ENCODE measurements around the gene SLC4A9. TPM values are rescaled to one million over a fixed set of nuclear protein-coding genes. Genes with fewer than 3 reads are reported as not detected.

Gene SLC4A9
- polyA plus RNA-seq, 1 donor: 0.22 TPM

- DNase-seq: peak; percentile 94 to 99
- H3K4me3 ChIP-seq (ENCODE audit: low read length): peak overlapping the region; percentile 72
- no peaks in the 10 kb centered on the region for H3K36me3 ChIP-seq (ENCODE audit: control insufficient read depth, insufficient read depth, low read length)
- H3K9me3 ChIP-seq (ENCODE audit: control insufficient read depth, low read depth, low read length): no peaks in the 10 kb centered on the region
- H3K27me3 ChIP-seq (ENCODE audit: control insufficient read depth, insufficient read depth, low read length): no peaks in the 10 kb centered on the region
- H3K27ac ChIP-seq (ENCODE audit: low read length): peak overlapping the region; percentile 90
- peaks cover 4% of the 10 kb centered on the region for H3K4me1 ChIP-seq (ENCODE audit: control insufficient read depth, insufficient read depth, low read length)
- no CpG with 5 or more reads among the region's 54 CpGs for WGBS (ENCODE audit: insufficient coverage, low lambda C conversion rate)
Observed at GRCh38 chr5:140400730-140401361, 40.9 kb downstream of the SLC4A9 start.

DNA sequence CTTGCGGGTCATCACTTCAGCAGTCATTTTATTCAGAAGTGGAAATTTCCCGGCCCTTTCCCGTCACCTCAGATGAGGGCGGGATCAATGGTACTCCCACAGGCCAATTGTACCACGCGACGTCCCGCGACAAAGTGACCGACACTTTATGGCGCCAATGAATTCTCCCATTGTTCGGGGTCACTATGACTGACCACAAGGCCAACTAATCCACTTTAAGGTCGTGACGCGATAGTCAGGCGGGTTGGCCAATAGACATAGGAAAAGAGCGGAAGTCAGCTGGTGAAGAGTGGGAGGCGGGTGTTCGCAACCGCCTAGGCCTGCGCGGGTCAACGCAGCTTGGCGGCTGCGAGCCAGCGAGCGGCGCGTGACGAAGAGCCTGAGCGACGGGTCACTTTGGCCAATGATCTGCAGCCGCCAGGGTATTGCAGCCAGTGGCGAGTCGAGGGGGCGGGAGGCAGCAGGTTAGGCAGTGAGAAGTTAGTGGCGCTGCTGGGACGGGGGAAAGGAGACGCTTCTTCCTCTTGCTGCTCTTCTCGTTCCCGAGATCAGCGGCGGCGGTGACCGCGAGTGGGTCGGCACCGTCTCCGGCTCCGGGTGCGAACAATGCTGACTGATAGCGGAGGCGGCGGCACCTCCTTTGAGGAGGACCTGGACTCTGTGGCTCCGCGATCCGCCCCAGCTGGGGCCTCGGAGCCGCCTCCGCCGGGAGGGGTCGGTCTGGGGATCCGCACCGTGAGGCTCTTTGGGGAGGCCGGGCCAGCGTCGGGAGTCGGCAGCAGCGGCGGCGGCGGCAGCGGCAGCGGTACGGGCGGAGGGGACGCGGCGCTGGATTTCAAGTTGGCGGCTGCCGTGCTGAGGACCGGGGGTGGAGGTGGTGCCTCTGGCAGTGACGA is 41.6 kb downstream of the SLC4A9 start, which contains the start of gene ANKHD1:
TSS of gene ANKHD1 (plus strand) at position 472 of the 896 bp plus-strand sequence. CDS start at position 607, 135 bp downstream.
- no CpG with 5 or more reads among the region's 83 CpGs for WGBS (ENCODE audit: insufficient coverage, low lambda C conversion rate)
- H3K4me3 ChIP-seq (ENCODE audit: low read length): peak within 1 kb of the TSS; percentile 85
- H3K27me3 ChIP-seq (ENCODE audit: control insufficient read depth, insufficient read depth, low read length): no peaks in the 10 kb centered on the region
- DNase-seq: peak; percentile 100
- peaks cover 4% of the 10 kb centered on the region for H3K4me1 ChIP-seq (ENCODE audit: control insufficient read depth, insufficient read depth, low read length)
- H3K27ac ChIP-seq (ENCODE audit: low read length): peak within 1 kb of the TSS; percentile 92
- H3K9me3 ChIP-seq (ENCODE audit: control insufficient read depth, low read depth, low read length): no peaks in the 10 kb centered on the region
- H3K36me3 ChIP-seq (ENCODE audit: control insufficient read depth, insufficient read depth, low read length): peaks cover 5% of the 10 kb centered on the region

GRCh38 chr5:140402258-140403074 is 42.5 kb downstream of the SLC4A9 start:
- WGBS (ENCODE audit: insufficient coverage, low lambda C conversion rate): 0% methylated on average over 1 of the region's 36 CpGs

GRCh38 chr5:140403613-140404012 is 43.6 kb downstream of the SLC4A9 start:
- H3K4me3 ChIP-seq (ENCODE audit: low read length): peak overlapping the region; percentile 85
- WGBS (ENCODE audit: insufficient coverage, low lambda C conversion rate): 90% methylated on average over 2 of the region's 5 CpGs
- DNase-seq: peak in 1 of 2 donors; percentile 3
- H3K27ac ChIP-seq (ENCODE audit: low read length): no peak overlapping the region
- peaks cover 10% of the 10 kb centered on the region for H3K36me3 ChIP-seq (ENCODE audit: control insufficient read depth, insufficient read depth, low read length)
- no peaks in the 10 kb centered on the region for H3K27me3 ChIP-seq (ENCODE audit: control insufficient read depth, insufficient read depth, low read length)
- H3K4me1 ChIP-seq (ENCODE audit: control insufficient read depth, insufficient read depth, low read length): peaks cover 4% of the 10 kb centered on the region
- H3K9me3 ChIP-seq (ENCODE audit: control insufficient read depth, low read depth, low read length): no peaks in the 10 kb centered on the region

More at GRCh38 chr5:140402258-140403074, 42.5 kb downstream of the SLC4A9 start:
- Histone ChIP-seq H3K36me3 (ENCODE audit: control insufficient read depth, insufficient read depth, low read length) (peaks cover 10% of the 10 kb centered on the region), H3K4me3 (ENCODE audit: low read length) (peak overlapping the region; percentile 85), H3K27me3 (ENCODE audit: control insufficient read depth, insufficient read depth, low read length) (no peaks in the 10 kb centered on the region), H3K4me1 (ENCODE audit: control insufficient read depth, insufficient read depth, low read length) (peaks cover 4% of the 10 kb centered on the region), H3K27ac (ENCODE audit: low read length) (peak overlapping the region; percentile 92), H3K9me3 (ENCODE audit: control insufficient read depth, low read depth, low read length) (no peaks in the 10 kb centered on the region)
- DNase-seq: peak; percentile 61 to 78

DNA sequence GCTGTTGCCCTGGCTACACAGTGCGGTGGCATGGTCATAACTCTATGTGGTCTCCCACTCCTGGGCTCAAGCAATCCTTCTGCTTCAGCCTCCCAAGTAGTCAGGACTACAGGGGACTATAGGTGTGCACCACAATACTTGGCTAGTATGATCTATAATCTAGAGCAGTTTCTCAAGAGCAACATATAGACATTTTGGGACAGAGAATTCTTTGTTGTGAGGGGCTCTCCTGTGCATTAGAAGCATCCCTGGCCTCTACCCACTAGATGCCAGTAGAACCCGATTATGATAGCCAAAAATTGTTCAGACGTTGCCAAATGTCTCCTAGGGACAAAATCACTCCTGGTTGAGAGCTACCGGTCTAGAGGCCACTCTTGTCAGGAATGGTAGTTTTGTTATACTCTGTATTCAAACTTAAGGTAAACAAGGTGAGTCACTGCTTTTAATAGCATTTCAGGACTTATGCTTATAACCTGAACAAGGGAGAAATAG is 48.8 kb downstream of the SLC4A9 start:
- WGBS (ENCODE audit: insufficient coverage, low lambda C conversion rate): no CpG with 5 or more reads among the region's 4 CpGs
- Histone ChIP-seq H3K27me3 (ENCODE audit: control insufficient read depth, insufficient read depth, low read length) (no peaks in the 10 kb centered on the region), H3K36me3 (ENCODE audit: control insufficient read depth, insufficient read depth, low read length) (peaks cover 10% of the 10 kb centered on the region), H3K4me3 (ENCODE audit: low read length) (no peak overlapping the region), H3K9me3 (ENCODE audit: control insufficient read depth, low read depth, low read length) (no peaks in the 10 kb centered on the region), H3K27ac (ENCODE audit: low read length) (no peak overlapping the region), H3K4me1 (ENCODE audit: control insufficient read depth, insufficient read depth, low read length) (peaks cover 4% of the 10 kb centered on the region)
- no peak for DNase-seq

DNA sequence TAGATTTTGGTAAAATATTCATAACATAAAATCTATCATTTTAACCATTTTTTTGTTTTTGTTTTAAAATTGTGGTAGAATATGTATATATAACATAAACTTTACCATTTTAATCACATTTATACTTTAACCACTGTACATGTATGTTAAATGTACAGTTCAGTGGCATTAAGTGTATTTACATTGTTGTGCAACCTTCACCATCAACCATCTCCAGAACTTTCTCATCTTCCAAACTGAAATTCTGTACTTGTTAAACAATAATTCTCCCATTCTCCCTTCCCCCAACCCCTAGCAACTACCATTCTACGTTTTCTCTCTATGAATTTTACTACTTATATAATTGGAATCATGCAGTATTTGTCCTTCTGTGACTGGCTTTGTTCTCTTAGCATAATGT is 53.2 kb downstream of the SLC4A9 start:
- no peaks in the 10 kb centered on the region for H3K4me1 ChIP-seq (ENCODE audit: control insufficient read depth, insufficient read depth, low read length)
- DNase-seq: no peak
- no peak overlapping the region for H3K4me3 ChIP-seq (ENCODE audit: low read length)
- H3K27me3 ChIP-seq (ENCODE audit: control insufficient read depth, insufficient read depth, low read length): no peaks in the 10 kb centered on the region
- no peak overlapping the region for H3K27ac ChIP-seq (ENCODE audit: low read length)
- no peaks in the 10 kb centered on the region for H3K9me3 ChIP-seq (ENCODE audit: control insufficient read depth, low read depth, low read length)
- no peaks in the 10 kb centered on the region for H3K36me3 ChIP-seq (ENCODE audit: control insufficient read depth, insufficient read depth, low read length)
- WGBS (ENCODE audit: insufficient coverage, low lambda C conversion rate): 100% methylated on average over 1 of the region's 1 CpG

DNA sequence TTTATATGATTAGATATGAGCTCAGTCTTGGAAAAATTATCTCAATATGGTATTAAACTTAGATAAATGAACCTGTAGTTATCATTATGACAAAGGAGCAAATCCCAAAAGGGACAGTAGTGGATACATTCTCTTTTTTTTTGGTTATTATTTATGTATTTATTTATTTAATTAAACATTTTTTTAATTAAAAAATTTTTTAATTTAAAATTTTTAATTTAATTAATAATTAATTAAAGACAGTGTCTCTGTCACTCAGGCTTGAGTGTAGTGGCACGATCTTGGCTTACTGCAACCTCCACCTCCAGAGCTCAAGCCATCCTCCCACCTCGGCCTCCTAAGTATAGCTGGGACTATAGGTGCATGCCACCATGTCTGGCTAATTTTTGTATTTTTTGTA is 57.2 kb downstream of the SLC4A9 start:
- H3K27me3 ChIP-seq (ENCODE audit: control insufficient read depth, insufficient read depth, low read length): no peaks in the 10 kb centered on the region
- no peaks in the 10 kb centered on the region for H3K36me3 ChIP-seq (ENCODE audit: control insufficient read depth, insufficient read depth, low read length)
- WGBS (ENCODE audit: insufficient coverage, low lambda C conversion rate): 100% methylated on average over 1 of the region's 2 CpGs
- H3K4me1 ChIP-seq (ENCODE audit: control insufficient read depth, insufficient read depth, low read length): no peaks in the 10 kb centered on the region
- DNase-seq: no peak
- H3K27ac ChIP-seq (ENCODE audit: low read length): no peak overlapping the region
- H3K9me3 ChIP-seq (ENCODE audit: control insufficient read depth, low read depth, low read length): no peaks in the 10 kb centered on the region
- no peak overlapping the region for H3K4me3 ChIP-seq (ENCODE audit: low read length)

- Histone ChIP-seq H3K27me3 (ENCODE audit: control insufficient read depth, insufficient read depth, low read length) (no peaks in the 10 kb centered on the region), H3K36me3 (ENCODE audit: control insufficient read depth, insufficient read depth, low read length) (no peaks in the 10 kb centered on the region), H3K9me3 (ENCODE audit: control insufficient read depth, low read depth, low read length) (no peaks in the 10 kb centered on the region), H3K4me1 (ENCODE audit: control insufficient read depth, insufficient read depth, low read length) (no peaks in the 10 kb centered on the region), H3K27ac (ENCODE audit: low read length) (no peak overlapping the region), H3K4me3 (ENCODE audit: low read length) (no peak overlapping the region)
- no CpG with 5 or more reads among the region's 1 CpG for WGBS (ENCODE audit: insufficient coverage, low lambda C conversion rate)
- DNase-seq: no peak
Observed at GRCh38 chr5:140418862-140419520, 59.0 kb downstream of the SLC4A9 start.

DNA sequence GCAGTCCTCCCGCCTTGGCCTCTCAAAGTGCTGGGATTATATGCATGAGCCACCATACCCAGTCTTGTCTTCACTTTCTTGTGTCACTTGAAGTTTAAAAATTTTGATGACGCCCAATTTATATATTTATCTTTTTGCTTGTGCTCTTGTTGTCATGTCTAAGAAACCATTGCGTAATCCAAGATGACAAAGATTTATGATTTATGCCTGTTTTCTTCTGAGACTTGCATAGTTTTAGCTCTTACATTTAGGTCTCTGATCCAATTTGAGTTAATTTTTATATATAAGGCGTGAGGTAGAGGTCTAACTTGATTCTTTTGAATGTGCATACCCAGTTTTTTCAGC is 60.2 kb downstream of the SLC4A9 start:
- no peak for DNase-seq
- Histone ChIP-seq H3K27ac (ENCODE audit: low read length) (no peak overlapping the region), H3K9me3 (ENCODE audit: control insufficient read depth, low read depth, low read length) (no peaks in the 10 kb centered on the region), H3K4me1 (ENCODE audit: control insufficient read depth, insufficient read depth, low read length) (no peaks in the 10 kb centered on the region), H3K27me3 (ENCODE audit: control insufficient read depth, insufficient read depth, low read length) (no peaks in the 10 kb centered on the region), H3K4me3 (ENCODE audit: low read length) (no peak overlapping the region), H3K36me3 (ENCODE audit: control insufficient read depth, insufficient read depth, low read length) (no peaks in the 10 kb centered on the region)
- 90% methylated on average over 2 of the region's 4 CpGs for WGBS (ENCODE audit: insufficient coverage, low lambda C conversion rate)
